ENCODE results near the gene ITGB1. TPM values are rescaled to one million over a fixed set of nuclear protein-coding genes. Genes with fewer than 3 reads are reported as not detected.
"Not testable (repeated sequence)": the region's sequence is repeated elsewhere in the genome, so short reads cannot be mapped to it uniquely, and the experiment has no call there.

ITGB1 gene
- total RNA-seq, 4 donors from 2014 or later, result 998 to 2,832 (median 1,462) TPM

GRCh38 chr10:32923849-32924248 lies 34.2 kb downstream of the ITGB1 start:
- Histone ChIP-seq H3K4me1 (peaks cover 0 to 34% (median 8%) of the 10 kb centered on the region in 3 donors), H3K27ac (no peak overlapping the region), H3K27me3 (no peaks in the 10 kb centered on the region), H3K36me3 (peaks cover 16 to 96% of the 10 kb centered on the region in 2 donors), H3K9me3 (no peaks in the 10 kb centered on the region), H3K4me3 (no peak overlapping the region)
- no peak for ATAC-seq
- WGBS, 2 donors (ENCODE audit: low coverage in 1 of 2), result 86% methylated on average over 2 of the region's 2 CpGs
- TF ChIP-seq POLR2A (IDR thresholded peaks at IDR 0.05), result no peak
- TF ChIP-seq CTCF (IDR thresholded peaks at IDR 0.05), result no peak
- no peak for TF ChIP-seq EP300 (IDR thresholded peaks at IDR 0.05)
- no peak for TF ChIP-seq POLR2AphosphoS5 (IDR thresholded peaks at IDR 0.05)

- Histone ChIP-seq H3K4me1 (peaks cover 0 to 27% (median 2%) of the 10 kb centered on the region in 3 donors), H3K36me3 (peaks cover 16 to 97% of the 10 kb centered on the region in 2 donors), H3K27me3 (no peaks in the 10 kb centered on the region), H3K4me3 (no peak overlapping the region), H3K9me3 (no peaks in the 10 kb centered on the region), H3K27ac (no peak overlapping the region)
- WGBS, 2 donors (ENCODE audit: low coverage in 1 of 2), result 31 to 63% methylated on average over 1 to 2 of the region's 2 CpGs
- ATAC-seq, result no peak
- TF ChIP-seq EP300 (IDR thresholded peaks at IDR 0.05) (no peak), POLR2AphosphoS5 (IDR thresholded peaks at IDR 0.05) (no peak), CTCF (IDR thresholded peaks at IDR 0.05) (no peak), POLR2A (IDR thresholded peaks at IDR 0.05) (no peak)
Measured at GRCh38 chr10:32923134-32923533, 34.9 kb downstream of the ITGB1 start.

- TF ChIP-seq POLR2A (IDR thresholded peaks at IDR 0.05), result no peak
- no peak for TF ChIP-seq POLR2AphosphoS5 (IDR thresholded peaks at IDR 0.05)
- H3K27me3 ChIP-seq, result no peaks in the 10 kb centered on the region
- peaks cover 11 to 97% of the 10 kb centered on the region in 2 donors for H3K36me3 ChIP-seq
Measured at GRCh38 chr10:32922170-32922569, 35.9 kb downstream of the ITGB1 start.

GRCh38 chr10:32917817-32918216 lies 40.2 kb downstream of the ITGB1 start:
- ATAC-seq, H3K4me3 ChIP-seq, H3K9me3 ChIP-seq, H3K27me3 ChIP-seq, H3K4me1 ChIP-seq, H3K27ac ChIP-seq: not testable (repeated sequence)
- H3K36me3 ChIP-seq, result peaks cover 3 to 87% of the 10 kb centered on the region in 2 donors
- 81 to 92% methylated on average over 5 of the region's 5 CpGs for WGBS, 2 donors (ENCODE audit: low coverage in 1 of 2)

More at GRCh38 chr10:32922170-32922569, 35.9 kb downstream of the ITGB1 start:
- Histone ChIP-seq H3K4me3 (no peak overlapping the region), H3K9me3 (no peaks in the 10 kb centered on the region), H3K27ac (no peak overlapping the region), H3K4me1 (peaks cover 0 to 19% (median 0%) of the 10 kb centered on the region in 3 donors)
- no peak for ATAC-seq
- WGBS, 2 donors (ENCODE audit: low coverage in 1 of 2), result 69 to 70% methylated on average over 2 of the region's 2 CpGs

- Histone ChIP-seq H3K4me1 (peaks cover 0 to 1% (median 0%) of the 10 kb centered on the region in 3 donors), H3K9me3 (no peaks in the 10 kb centered on the region), H3K27me3 (no peaks in the 10 kb centered on the region), H3K4me3 (no peak overlapping the region), H3K36me3 (peaks cover 0 to 96% of the 10 kb centered on the region in 2 donors), H3K27ac (no peak overlapping the region)
- TF ChIP-seq CTCF (IDR thresholded peaks at IDR 0.05), result no peak
- no peak for TF ChIP-seq EP300 (IDR thresholded peaks at IDR 0.05)
- no peak for TF ChIP-seq POLR2A (IDR thresholded peaks at IDR 0.05)
- TF ChIP-seq POLR2AphosphoS5 (IDR thresholded peaks at IDR 0.05), result no peak
- WGBS, 2 donors (ENCODE audit: low coverage in 1 of 2), result 71 to 85% methylated on average over 10 to 11 of the region's 11 CpGs
- ATAC-seq, result no peak
Measured at GRCh38 chr10:32911285-32912016, 46.6 kb downstream of the ITGB1 start.

GRCh38 chr10:32909970-32910369 lies 48.1 kb downstream of the ITGB1 start:
- not testable (repeated sequence) for H3K27ac ChIP-seq, H3K9me3 ChIP-seq, H3K4me3 ChIP-seq, H3K27me3 ChIP-seq, H3K4me1 ChIP-seq, ATAC-seq
- H3K36me3 ChIP-seq, result peaks cover 0 to 96% of the 10 kb centered on the region in 2 donors
- WGBS, 2 donors (ENCODE audit: low coverage in 1 of 2), result 72 to 85% methylated on average over 7 of the region's 7 CpGs

All from gastroesophageal sphincter (tissue), 4 donors.